ENCODE data around the gene DYNLL1. TPM values are rescaled to one million over a fixed set of nuclear protein-coding genes. Genes with fewer than 3 reads are reported as not detected.

DYNLL1 gene
- total and polyA plus RNA-seq, 12 donors: 94.0 to 352 (median 128) TPM

GRCh38 chr12:120495186-120495730 is 655 bp upstream of the DYNLL1 start:
- WGBS, 2 donors: 23 to 24% methylated on average over 17 of the region's 17 CpGs
- peaks cover 0 to 39% (median 11%) of the 10 kb centered on the region in 9 donors for H3K36me3 ChIP-seq
- H3K4me3 ChIP-seq: peak overlapping the region; percentile 32 to 99 (median 95)
- H3K4me1 ChIP-seq: peaks cover 6 to 38% (median 28%) of the 10 kb centered on the region in 9 donors
- H3K27ac ChIP-seq: peak overlapping the region in 9 of 10 donors; percentile 84 to 97 (median 93)
- no peaks in the 10 kb centered on the region for H3K27me3 ChIP-seq
- no peak for DNase-seq
- no peaks in the 10 kb centered on the region for H3K9me3 ChIP-seq
- peak in 1 of 8 donors; percentile 0 for ATAC-seq
- intact Hi-C loops (cut with DNase I): loop anchor here in 1 of 10 donors (5.0 kb wide), 2 partner anchors 42 to 217 kb away; partner anchors contain the start of gene UNC119B
- TF ChIP-seq CTCF (IDR thresholded peaks at IDR 0.05): no peak

GRCh38 chr12:120496413-120497340 is 764 bp downstream of the DYNLL1 start:
- Histone ChIP-seq H3K27me3 (no peaks in the 10 kb centered on the region), H3K4me3 (peak overlapping the region; percentile 72 to 99 (median 96)), H3K4me1 (peaks cover 6 to 36% (median 28%) of the 10 kb centered on the region in 9 donors), H3K9me3 (no peaks in the 10 kb centered on the region), H3K27ac (peak overlapping the region; percentile 24 to 97 (median 93)), H3K36me3 (peaks cover 0 to 43% (median 14%) of the 10 kb centered on the region in 9 donors)
- DNase-seq (peak; percentile 71 to 74), ATAC-seq (peak; percentile 59 to 90 (median 81))
- 0 to 1% methylated on average over 47 of the region's 47 CpGs for WGBS, 2 donors
- intact Hi-C loops (cut with DNase I): loop anchor here in 2 of 10 donors (2.0 to 5.0 kb wide), 3 partner anchors 32 to 216 kb away; partner anchors contain the start of genes COQ5 (in 1 of the 2) and UNC119B (in 1 of the 2)
- TF ChIP-seq CTCF (IDR thresholded peaks at IDR 0.05): peak in 4 of 9 donors; percentile 25 to 33 (median 28)

- Histone ChIP-seq H3K9me3 (no peaks in the 10 kb centered on the region), H3K4me1 (peaks cover 6 to 36% (median 28%) of the 10 kb centered on the region in 9 donors), H3K27me3 (no peaks in the 10 kb centered on the region), H3K27ac (peak overlapping the region in 6 of 10 donors; percentile 91 to 97 (median 94)), H3K4me3 (peak overlapping the region in 9 of 10 donors; percentile 72 to 99 (median 96)), H3K36me3 (peaks cover 0 to 53% (median 18%) of the 10 kb centered on the region in 9 donors)
- 17 to 18% methylated on average over 9 of the region's 9 CpGs for WGBS, 2 donors
- no peak for ATAC-seq
- intact Hi-C loops (cut with DNase I): loop anchor here in 2 of 10 donors (2.0 to 5.0 kb wide), 3 partner anchors 31 to 215 kb away; partner anchors contain the start of genes COQ5 (in 1 of the 2) and UNC119B (in 1 of the 2)
- no peak for DNase-seq
- TF ChIP-seq CTCF (IDR thresholded peaks at IDR 0.05): no peak
Observed at GRCh38 chr12:120497524-120498150, 1.7 kb downstream of the DYNLL1 start.
